ENCODE data around the gene ARID3A.

DNA sequence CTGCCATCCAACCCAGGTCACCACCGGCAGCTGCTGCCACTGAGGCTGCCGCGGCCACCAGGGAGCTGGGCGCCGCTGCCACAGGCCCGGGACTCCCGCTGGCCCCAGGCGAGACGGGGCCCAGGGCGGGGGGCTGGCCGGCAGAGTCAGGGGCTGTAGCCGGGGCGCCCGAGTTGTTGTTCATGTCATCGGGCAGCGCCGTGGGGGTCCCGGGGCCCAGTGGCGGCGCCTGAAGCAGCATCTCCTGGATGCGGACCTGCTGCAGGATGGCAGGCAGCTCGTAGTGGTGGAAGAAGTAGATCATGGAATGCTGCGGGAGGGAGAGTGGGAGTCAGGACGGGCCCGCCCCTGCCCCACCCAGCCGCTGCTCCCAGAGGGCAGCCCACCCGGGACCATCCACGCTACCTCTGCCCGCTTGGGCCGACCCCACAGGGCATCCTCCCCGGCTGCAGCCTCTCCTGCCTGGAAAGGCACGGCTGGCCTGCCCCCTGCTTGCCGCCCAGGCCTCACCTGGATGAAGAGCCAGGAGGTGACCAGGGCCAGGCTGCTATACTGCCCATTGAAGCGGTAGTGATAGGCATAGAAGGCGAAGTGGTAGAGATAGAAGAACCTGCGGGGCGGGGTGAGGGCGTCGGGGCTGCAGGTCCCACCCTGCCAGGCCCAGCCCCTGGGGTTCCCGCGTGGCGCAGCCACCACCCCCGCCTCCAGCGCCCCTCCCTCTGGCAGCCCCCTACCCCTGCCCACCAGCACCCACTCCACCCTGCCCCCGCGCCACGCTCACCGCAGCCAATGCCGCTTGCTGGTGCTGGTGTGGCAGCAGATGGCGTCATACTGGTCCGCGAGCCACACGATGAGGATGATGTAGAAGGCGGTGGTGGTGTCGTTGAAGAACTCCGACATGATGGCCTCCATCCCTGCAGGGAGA is 85.0 kb downstream of the ARID3A start:
- TF ChIP-seq, protein P1, sequence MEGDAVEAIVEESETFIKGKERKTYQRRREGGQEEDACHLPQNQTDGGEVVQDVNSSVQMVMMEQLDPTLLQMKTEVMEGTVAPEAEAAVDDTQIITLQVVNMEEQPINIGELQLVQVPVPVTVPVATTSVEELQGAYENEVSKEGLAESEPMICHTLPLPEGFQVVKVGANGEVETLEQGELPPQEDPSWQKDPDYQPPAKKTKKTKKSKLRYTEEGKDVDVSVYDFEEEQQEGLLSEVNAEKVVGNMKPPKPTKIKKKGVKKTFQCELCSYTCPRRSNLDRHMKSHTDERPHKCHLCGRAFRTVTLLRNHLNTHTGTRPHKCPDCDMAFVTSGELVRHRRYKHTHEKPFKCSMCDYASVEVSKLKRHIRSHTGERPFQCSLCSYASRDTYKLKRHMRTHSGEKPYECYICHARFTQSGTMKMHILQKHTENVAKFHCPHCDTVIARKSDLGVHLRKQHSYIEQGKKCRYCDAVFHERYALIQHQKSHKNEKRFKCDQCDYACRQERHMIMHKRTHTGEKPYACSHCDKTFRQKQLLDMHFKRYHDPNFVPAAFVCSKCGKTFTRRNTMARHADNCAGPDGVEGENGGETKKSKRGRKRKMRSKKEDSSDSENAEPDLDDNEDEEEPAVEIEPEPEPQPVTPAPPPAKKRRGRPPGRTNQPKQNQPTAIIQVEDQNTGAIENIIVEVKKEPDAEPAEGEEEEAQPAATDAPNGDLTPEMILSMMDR (IDR thresholded peaks at IDR 0.05; ENCODE audit: insufficient read depth, low read length) = no peak
- TF ChIP-seq POLR2AphosphoS5 (IDR thresholded peaks at IDR 0.05; ENCODE audit: low read depth) (no peak), GABPA (IDR thresholded peaks at IDR 0.05; ENCODE audit: low read depth) (no peak)
- TF ChIP-seq, protein P2, sequence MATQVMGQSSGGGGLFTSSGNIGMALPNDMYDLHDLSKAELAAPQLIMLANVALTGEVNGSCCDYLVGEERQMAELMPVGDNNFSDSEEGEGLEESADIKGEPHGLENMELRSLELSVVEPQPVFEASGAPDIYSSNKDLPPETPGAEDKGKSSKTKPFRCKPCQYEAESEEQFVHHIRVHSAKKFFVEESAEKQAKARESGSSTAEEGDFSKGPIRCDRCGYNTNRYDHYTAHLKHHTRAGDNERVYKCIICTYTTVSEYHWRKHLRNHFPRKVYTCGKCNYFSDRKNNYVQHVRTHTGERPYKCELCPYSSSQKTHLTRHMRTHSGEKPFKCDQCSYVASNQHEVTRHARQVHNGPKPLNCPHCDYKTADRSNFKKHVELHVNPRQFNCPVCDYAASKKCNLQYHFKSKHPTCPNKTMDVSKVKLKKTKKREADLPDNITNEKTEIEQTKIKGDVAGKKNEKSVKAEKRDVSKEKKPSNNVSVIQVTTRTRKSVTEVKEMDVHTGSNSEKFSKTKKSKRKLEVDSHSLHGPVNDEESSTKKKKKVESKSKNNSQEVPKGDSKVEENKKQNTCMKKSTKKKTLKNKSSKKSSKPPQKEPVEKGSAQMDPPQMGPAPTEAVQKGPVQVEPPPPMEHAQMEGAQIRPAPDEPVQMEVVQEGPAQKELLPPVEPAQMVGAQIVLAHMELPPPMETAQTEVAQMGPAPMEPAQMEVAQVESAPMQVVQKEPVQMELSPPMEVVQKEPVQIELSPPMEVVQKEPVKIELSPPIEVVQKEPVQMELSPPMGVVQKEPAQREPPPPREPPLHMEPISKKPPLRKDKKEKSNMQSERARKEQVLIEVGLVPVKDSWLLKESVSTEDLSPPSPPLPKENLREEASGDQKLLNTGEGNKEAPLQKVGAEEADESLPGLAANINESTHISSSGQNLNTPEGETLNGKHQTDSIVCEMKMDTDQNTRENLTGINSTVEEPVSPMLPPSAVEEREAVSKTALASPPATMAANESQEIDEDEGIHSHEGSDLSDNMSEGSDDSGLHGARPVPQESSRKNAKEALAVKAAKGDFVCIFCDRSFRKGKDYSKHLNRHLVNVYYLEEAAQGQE (IDR thresholded peaks at IDR 0.05; ENCODE audit: insufficient replicate concordance, low read depth) = no peak

All from HL-60 (cell line).